GM19023 (cell line): Measurements from ENCODE around the gene CACNA1F.

Source experiments
- ATAC-seq: cut with Tn5 transposase; IDR thresholded peaks from one replicate; pipeline ENCODE4 v1.9.1; 2021; ENCODE audit warnings: mild to moderate bottlenecking, moderate library complexity; ENCODE audit not compliant: unreplicated experiment

The CACNA1F gene

GRCh38 chrX:49233176-49233575, at the start of gene CACNA1F:
Gene CACNA1F, minus strand, starts transcription at chrX:49233340. Its CDS starts 31 bp downstream, at chrX:49233309.
- no peak for ATAC-seq

- ATAC-seq = no peak
Observed at GRCh38 chrX:49282647-49283011, 49.5 kb upstream of the CACNA1F start.

DNA sequence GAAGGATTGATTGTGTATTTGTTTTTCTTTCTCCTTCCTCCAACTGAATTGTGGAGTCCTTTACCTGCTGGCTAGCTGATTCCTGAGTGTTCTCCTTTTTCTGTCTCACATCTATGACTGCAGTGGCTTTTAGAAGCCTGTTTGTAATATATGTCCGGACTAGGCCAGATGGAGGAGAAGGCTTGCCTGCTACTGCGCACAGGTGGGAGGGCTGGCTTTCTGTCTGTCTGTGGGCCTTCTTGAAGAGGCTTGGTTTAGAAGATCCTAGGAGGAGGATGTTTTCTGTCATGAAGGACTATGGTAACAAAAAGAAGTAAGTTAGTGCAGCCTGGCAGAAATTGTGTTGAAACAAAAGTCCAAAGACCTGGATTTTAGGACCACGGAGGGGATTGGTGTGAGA, 44.9 kb upstream of the CACNA1F start:
- ATAC-seq = no peak

- no peak for ATAC-seq
Observed at GRCh38 chrX:49277535-49277830, 44.3 kb upstream of the CACNA1F start.

- ATAC-seq = no peak
Observed at GRCh38 chrX:49276671-49277534, 43.8 kb upstream of the CACNA1F start.

DNA sequence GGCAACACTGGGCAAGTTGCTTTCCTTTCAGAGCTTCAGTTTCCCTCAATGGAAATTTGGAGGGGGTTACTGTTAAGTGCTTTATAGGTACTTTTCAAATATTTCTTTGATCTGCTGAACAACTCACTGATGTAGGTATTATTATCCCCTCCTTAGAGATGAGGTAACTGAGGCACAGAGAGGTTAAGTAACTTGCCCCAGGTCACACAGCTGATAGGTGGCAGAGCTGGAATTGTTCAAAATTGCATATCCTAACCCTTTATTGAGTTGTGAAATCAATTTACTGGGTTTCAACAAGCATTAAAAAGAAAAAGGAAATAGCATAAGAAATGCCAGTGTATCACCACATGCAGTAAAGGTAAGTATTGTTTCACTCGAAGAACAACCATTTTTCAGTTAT, 43.1 kb upstream of the CACNA1F start:
- no peak for ATAC-seq

DNA sequence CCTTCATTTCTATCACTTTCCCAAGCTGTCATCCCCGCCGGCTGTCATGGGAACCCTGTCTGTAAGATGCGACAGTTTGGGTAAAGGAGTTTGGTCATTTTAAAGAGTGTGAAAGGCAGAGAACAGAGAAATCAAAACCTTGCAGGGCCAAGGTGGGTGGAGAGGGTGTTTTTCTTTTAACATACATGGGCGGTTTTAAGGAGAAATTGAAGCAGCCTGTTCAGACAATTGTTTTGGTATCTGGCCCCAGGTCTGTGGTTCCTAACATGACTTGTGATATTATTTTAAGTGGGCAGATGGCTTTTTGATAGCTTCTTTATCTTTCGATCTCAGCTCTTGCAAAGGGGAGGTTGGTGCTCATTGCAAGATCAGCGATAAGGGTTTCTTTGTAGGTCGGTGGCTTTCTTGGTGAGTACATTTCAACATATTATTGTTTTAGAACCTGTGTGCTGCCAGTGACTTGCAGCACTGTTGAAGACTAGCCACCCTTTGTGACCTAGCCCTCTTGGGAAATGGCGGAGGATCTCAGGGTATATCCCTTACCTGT, 40.1 kb upstream of the CACNA1F start:
- ATAC-seq = no peak

GRCh38 chrX:49272421-49272820, 39.3 kb upstream of the CACNA1F start:
- ATAC-seq = no peak

- ATAC-seq = no peak
Observed at GRCh38 chrX:49271341-49271740, 38.2 kb upstream of the CACNA1F start.

DNA sequence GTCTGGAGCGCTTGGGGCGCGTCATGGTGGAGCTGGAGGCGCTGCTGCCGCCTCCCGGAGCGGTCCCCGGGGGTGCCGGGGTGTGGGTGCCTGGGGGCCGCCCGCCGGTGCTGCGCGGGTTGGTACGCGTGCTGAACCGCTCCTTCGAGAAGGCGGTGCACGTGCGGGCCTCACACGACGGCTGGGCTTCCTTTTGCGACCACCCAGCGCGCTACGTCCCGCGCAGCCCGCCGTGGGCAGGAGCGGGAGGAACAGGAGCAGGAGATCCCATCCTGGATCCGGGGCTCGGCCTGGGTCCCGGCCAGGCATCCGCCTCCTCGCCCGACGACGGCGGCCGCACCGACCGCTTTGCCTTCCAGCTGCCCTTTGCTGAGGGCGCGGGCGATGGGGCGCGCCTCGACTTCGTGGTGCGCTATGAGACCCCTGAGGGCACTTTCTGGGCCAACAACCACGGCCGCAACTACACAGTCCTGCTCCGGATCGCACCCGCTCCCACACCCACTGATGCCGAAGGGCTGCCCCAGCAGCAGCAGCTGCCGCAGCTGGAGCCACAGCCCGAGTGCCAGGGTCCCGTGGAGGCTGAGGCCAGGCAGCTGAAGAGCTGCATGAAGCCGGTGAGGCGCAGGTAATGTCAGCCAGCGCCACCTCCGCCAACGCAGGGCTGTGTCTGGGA, 37.2 kb upstream of the CACNA1F start:
- no peak for ATAC-seq

DNA sequence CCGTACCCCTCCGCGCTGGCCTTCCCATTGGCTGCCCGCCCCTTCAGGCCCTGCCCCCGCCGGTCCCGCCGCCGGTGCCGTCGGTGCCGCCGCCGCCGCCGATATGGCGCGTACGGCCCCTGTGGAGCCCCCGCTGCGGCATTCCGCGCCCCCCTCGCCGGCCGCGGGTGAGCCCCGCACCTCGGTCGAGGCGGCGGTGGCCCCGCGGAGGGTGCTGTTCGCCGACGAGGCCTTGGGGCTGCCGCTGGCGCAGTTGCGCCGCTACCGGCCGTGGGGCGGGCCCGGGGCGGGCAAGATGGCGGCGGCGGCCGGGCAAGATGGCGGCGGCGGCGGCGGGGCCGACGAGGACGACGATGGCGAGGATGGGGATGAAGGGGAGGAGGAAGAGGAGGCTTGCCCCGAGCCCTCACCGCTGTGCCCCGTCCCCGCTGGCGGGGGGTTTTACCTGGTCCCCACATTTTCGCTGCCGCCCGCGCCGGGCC, 36.7 kb upstream of the CACNA1F start, which contains the start of gene PPP1R3F:
Gene PPP1R3F (plus strand): TSS at position 27 of the 482 bp plus-strand sequence. CDS start 77 bp downstream, at position 104.
- peak; percentile 17 for ATAC-seq

DNA sequence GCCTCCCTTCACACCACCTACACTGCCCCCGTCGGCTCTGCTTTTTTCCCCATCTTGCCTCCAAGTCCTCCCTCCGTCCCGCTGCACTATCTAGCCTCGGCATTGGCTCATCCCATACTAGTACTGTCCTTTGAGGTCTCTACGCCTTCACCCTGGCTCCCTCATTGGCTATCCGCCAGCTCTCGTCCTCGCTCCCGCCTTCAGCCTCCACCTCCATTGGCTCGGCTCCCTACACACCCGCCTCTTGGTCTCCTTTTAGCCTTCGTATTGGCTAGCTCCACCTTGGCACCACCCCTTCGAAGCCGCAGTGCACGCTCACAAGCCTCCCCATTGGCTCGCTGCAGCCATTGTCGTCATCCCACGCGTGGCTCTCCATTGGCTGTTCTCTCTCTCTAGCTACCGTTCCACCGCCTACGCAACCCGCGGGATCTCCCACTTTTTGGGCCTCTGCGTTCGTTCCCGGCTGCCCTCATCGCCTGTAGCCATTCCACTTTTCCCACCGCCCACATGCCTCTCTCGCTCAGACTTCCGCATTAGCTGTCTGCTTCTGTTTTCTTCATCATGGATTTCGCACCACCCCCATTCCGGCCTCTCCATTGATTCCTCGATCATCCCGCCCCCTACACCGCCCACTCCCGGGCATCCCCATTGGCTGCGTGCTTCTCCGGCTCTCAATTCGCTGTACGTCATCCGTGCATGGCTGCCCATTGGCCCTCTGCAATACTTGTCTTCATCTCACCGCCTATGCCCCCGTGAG, 36.0 kb upstream of the CACNA1F start:
- peak; percentile 88 for ATAC-seq

DNA sequence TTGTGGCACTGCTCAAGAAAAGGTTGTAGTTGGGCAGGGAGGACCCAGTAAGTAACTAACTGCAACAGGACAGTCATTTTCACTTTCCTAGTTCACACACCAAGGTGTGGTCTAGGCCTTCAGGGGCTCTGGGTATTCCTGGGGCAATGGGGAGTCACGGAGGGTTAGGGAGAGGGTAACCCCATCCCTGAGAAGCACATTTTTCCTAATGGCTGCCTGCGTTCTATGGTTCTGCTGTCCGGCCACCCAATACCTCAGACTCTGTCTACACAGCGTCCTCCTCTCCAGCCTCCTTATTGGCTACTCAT, 35.5 kb upstream of the CACNA1F start:
- ATAC-seq = no peak

GRCh38 chrX:49266523-49267445, 33.6 kb upstream of the CACNA1F start:
- no peak for ATAC-seq

DNA sequence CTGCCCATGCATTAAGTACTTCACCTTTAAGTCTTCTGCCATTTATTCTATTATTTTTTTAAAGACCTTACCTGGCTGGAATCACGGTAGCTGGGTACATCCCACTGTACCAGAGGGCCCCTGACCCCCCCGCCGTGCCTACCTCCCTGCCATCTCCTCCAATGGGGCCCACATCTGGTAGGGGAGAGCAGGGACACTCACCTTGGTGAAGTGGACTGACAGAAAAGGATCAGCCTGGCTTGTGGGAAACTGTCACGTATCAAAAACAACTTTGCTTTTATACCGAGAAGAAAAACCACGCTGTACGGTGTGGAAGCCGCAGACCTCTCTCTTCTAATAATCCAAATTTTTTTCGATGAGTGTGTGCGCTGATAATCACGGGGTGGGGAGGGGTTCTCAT, 31.3 kb upstream of the CACNA1F start, which contains the start of gene FOXP3:
Gene FOXP3 (minus strand): TSS at position 251 of the 400 bp plus-strand sequence. CDS start 6,205 bp downstream, outside the sequence.
- no peak for ATAC-seq

DNA sequence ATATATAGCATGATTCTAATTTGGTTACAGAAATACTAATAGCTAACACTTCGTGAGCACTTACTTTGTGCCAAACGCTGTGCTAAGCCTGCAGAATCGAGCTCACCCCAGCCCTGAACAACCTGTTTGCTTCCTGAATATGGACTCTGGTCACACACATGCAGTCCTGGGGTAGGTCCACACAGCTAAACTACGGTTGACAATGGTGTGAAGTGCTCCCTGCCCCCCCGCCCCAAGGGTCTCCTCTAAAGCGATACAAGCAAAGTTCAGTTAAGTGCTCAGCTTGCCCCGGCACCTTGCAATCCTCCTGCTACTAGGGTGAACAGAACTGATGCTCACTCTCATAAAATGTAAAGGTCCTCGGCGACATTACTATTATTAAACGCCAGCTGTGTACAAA, 30.5 kb upstream of the CACNA1F start:
- no peak for ATAC-seq

- ATAC-seq = no peak
Observed at GRCh38 chrX:49262603-49263002, 29.5 kb upstream of the CACNA1F start.

GRCh38 chrX:49260221-49260985, 27.3 kb upstream of the CACNA1F start:
- no peak for ATAC-seq

GRCh38 chrX:49258749-49259124, 25.6 kb upstream of the CACNA1F start:
- ATAC-seq = no peak
